ENCODE measurements around the gene RABIF.

RABIF gene

GRCh38 chr1:202856014-202856413 is 32.9 kb downstream of the RABIF start:
- Histone ChIP-seq H3K79me2 (ENCODE audit: insufficient read depth, low read length) (no peaks in the 10 kb centered on the region), H4K20me1 (ENCODE audit: low read depth, low read length) (no peaks in the 10 kb centered on the region), H3K27me3 (ENCODE audit: low read length) (no peaks in the 10 kb centered on the region), H3K9ac (ENCODE audit: low read length) (no peak overlapping the region), H3K36me3 (ENCODE audit: low read length) (no peaks in the 10 kb centered on the region), H3K27ac (ENCODE audit: low read depth, low read length) (no peak overlapping the region), H2AFZ (ENCODE audit: low read depth, low read length, severe bottlenecking) (no peak overlapping the region), H3K9me2 (replicated peaks; ENCODE audit: insufficient read depth, low read length) (no peaks in the 10 kb centered on the region), H3K9me3 (ENCODE audit: insufficient read depth, low read length) (no peaks in the 10 kb centered on the region), H3F3A (ENCODE audit: insufficient read depth) (no peaks in the 10 kb centered on the region), H3K4me3 (ENCODE audit: insufficient read depth, low read length, poor library complexity, severe bottlenecking) (no peak overlapping the region), H3K4me2 (ENCODE audit: low read depth, low read length, poor library complexity, severe bottlenecking) (no peak overlapping the region)
- TF ChIP-seq CTCF (IDR thresholded peaks at IDR 0.05; ENCODE audit: insufficient read depth, low read length, poor library complexity, severe bottlenecking) (no peak), EZH2phosphoT487 (conservative IDR thresholded peaks at IDR 0.05; ENCODE audit: low read length) (no peak)

DNA sequence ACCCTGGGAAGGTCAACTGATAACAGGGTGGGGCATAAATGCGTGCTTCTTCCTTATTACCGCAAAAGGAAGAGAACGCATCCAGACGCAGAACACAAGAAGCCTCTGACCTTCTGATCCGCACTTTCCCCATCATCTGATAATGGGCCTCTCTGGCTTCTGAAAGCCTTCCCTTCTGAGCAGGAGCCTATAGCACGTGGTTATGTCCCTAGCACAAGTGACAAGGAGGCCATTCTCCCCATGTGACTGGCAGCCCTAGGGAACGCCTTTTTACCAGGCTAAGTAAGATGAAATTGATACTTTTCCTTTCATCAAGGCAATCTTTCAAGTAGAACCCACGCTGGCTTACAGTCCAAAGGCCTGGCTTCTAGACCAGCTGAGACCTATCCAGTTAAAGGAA is 34.2 kb downstream of the RABIF start:
- H3K79me2 ChIP-seq (ENCODE audit: insufficient read depth, low read length) = no peaks in the 10 kb centered on the region
- no peak overlapping the region for H2AFZ ChIP-seq (ENCODE audit: low read depth, low read length, severe bottlenecking)
- no peaks in the 10 kb centered on the region for H3F3A ChIP-seq (ENCODE audit: insufficient read depth)
- H3K9me3 ChIP-seq (ENCODE audit: insufficient read depth, low read length) = no peaks in the 10 kb centered on the region
- H3K4me3 ChIP-seq (ENCODE audit: insufficient read depth, low read length, poor library complexity, severe bottlenecking) = no peak overlapping the region
- no peaks in the 10 kb centered on the region for H3K27me3 ChIP-seq (ENCODE audit: low read length)
- no peak for TF ChIP-seq EZH2phosphoT487 (conservative IDR thresholded peaks at IDR 0.05; ENCODE audit: low read length)
- no peak for TF ChIP-seq CTCF (IDR thresholded peaks at IDR 0.05; ENCODE audit: insufficient read depth, low read length, poor library complexity, severe bottlenecking)
- H3K4me2 ChIP-seq (ENCODE audit: low read depth, low read length, poor library complexity, severe bottlenecking) = no peak overlapping the region
- no peaks in the 10 kb centered on the region for H4K20me1 ChIP-seq (ENCODE audit: low read depth, low read length)
- H3K36me3 ChIP-seq (ENCODE audit: low read length) = no peaks in the 10 kb centered on the region
- no peaks in the 10 kb centered on the region for H3K9me2 ChIP-seq (replicated peaks; ENCODE audit: insufficient read depth, low read length)
- H3K27ac ChIP-seq (ENCODE audit: low read depth, low read length) = no peak overlapping the region
- H3K9ac ChIP-seq (ENCODE audit: low read length) = no peak overlapping the region

DNA sequence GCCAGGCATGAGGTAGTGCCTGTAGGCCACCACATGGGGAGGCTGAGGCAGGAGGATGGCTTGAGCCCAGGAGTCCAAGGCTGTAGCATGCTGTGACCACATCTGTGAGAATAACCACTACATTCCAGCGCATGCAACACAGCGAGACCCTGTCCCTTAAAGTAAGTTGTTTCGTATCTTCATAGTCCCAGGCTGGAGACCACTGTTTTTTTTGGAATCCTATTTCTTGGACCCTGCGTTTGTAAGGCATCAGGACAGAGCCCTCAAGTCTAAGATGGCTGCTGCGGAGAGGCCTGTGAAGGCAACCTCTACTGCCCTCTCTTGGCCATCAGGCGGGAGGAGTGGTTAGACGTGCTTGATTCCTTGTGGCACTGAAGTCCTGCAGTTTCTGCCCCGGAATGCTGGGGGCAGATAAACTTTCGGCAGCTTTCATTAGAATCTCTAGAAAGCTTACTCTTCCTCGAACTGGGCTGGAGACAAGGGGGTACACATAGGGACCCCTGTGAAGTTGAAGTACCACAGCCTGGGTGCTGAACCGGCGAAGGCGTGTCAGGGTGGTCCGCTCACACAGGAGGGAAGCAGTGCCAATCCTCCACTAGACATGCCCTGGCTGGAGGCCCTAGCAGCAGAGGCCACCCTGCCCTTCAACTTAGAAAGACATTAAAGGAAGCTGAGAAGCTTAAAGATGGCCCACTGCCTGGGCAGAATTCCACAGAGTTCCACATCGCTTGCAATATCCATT is 36.6 kb downstream of the RABIF start:
- peak overlapping the region; percentile 48 for H2AFZ ChIP-seq (ENCODE audit: low read depth, low read length, severe bottlenecking)
- H3K79me2 ChIP-seq (ENCODE audit: insufficient read depth, low read length) = no peaks in the 10 kb centered on the region
- H3K27me3 ChIP-seq (ENCODE audit: low read length) = no peaks in the 10 kb centered on the region
- no peak overlapping the region for H3K4me3 ChIP-seq (ENCODE audit: insufficient read depth, low read length, poor library complexity, severe bottlenecking)
- no peaks in the 10 kb centered on the region for H4K20me1 ChIP-seq (ENCODE audit: low read depth, low read length)
- no peaks in the 10 kb centered on the region for H3K36me3 ChIP-seq (ENCODE audit: low read length)
- no peaks in the 10 kb centered on the region for H3K9me3 ChIP-seq (ENCODE audit: insufficient read depth, low read length)
- no peak overlapping the region for H3K9ac ChIP-seq (ENCODE audit: low read length)
- TF ChIP-seq CTCF (IDR thresholded peaks at IDR 0.05; ENCODE audit: insufficient read depth, low read length, poor library complexity, severe bottlenecking) (peak; percentile 39), EZH2phosphoT487 (conservative IDR thresholded peaks at IDR 0.05; ENCODE audit: low read length) (no peak)
- H3K4me2 ChIP-seq (ENCODE audit: low read depth, low read length, poor library complexity, severe bottlenecking) = no peak overlapping the region
- no peaks in the 10 kb centered on the region for H3F3A ChIP-seq (ENCODE audit: insufficient read depth)
- H3K9me2 ChIP-seq (replicated peaks; ENCODE audit: insufficient read depth, low read length) = no peaks in the 10 kb centered on the region
- no peak overlapping the region for H3K27ac ChIP-seq (ENCODE audit: low read depth, low read length)

All from SU-DHL-6 (cell line).